Astrocyte (in vitro differentiated cells and primary cell): Measurements from ENCODE around the gene SMIM3. TPM values are rescaled to one million over a fixed set of nuclear protein-coding genes. Genes with fewer than 3 reads are reported as not detected.
A peak's percentile ranks its signal among the peaks of the same experiment; 100 is the strongest.

ENCODE experiments used
- DNase-seq: peaks from one replicate; pipeline ENCODE4 v3.0.0-alpha.2; 2010; ENCODE audit warnings: low read depth
- FAIRE-seq: peaks from 2 replicates; lab custom pipeline; 2011; peaks lifted over from hg19 to GRCh38; lab: Jason Lieb, UNC
- H2AFZ ChIP-seq: 2 replicates; pipeline ENCODE4 v1.6.0; 2012; ENCODE audit warnings: low read depth, low read length, inconsistent platforms
- H3K27ac ChIP-seq: 2 replicates; pipeline ENCODE4 v1.5.1; 2011; ENCODE audit warnings: low read depth, low read length, inconsistent platforms
- H3K27me3 ChIP-seq: 2 replicates; pipeline ENCODE4 v1.6.0; 2011; ENCODE audit warnings: low read length, inconsistent platforms; ENCODE audit not compliant: insufficient read depth
- H3K36me3 ChIP-seq: 2 replicates; pipeline ENCODE4 v1.5.1; 2011; ENCODE audit warnings: low read length, inconsistent platforms; ENCODE audit not compliant: insufficient read depth
- H3K4me1 ChIP-seq: 2 replicates; pipeline ENCODE4 v1.5.1; 2011; ENCODE audit warnings: low read length, inconsistent platforms; ENCODE audit not compliant: insufficient read depth
- H3K4me2 ChIP-seq: 2 replicates; pipeline ENCODE4 v1.6.0; 2012; ENCODE audit warnings: low read length, inconsistent platforms
- H3K4me3 ChIP-seq: 2 replicates; pipeline ENCODE4 v1.5.1; 2011; ENCODE audit warnings: low read depth, mild to moderate bottlenecking, low read length, inconsistent platforms; ENCODE audit not compliant: insufficient read depth
- H3K79me2 ChIP-seq: 2 replicates; pipeline ENCODE4 v1.6.0; 2012; ENCODE audit warnings: mild to moderate bottlenecking, low read length, inconsistent platforms; ENCODE audit not compliant: insufficient read depth
- H3K9ac ChIP-seq: 2 replicates; pipeline ENCODE4 v1.6.0; 2012; ENCODE audit warnings: mild to moderate bottlenecking, low read length, inconsistent platforms
- H3K9me3 ChIP-seq: 2 replicates; pipeline ENCODE4 v1.5.1; 2012; ENCODE audit warnings: low read depth, mild to moderate bottlenecking, low read length, inconsistent platforms; ENCODE audit not compliant: insufficient read depth
- H4K20me1 ChIP-seq: 2 replicates; pipeline ENCODE4 v1.6.0; 2012; ENCODE audit warnings: low read length, inconsistent platforms; ENCODE audit not compliant: insufficient read depth
- H3K27ac Mint-ChIP-seq: one replicate; pipeline ENCODE4 v1.8.0; 2021; ENCODE audit warnings: mild to moderate bottlenecking, mixed read lengths; ENCODE audit not compliant: unreplicated experiment
- H3K27me3 Mint-ChIP-seq: one replicate; pipeline ENCODE4 v1.8.0; 2021; ENCODE audit warnings: low read depth, mixed read lengths; ENCODE audit not compliant: unreplicated experiment
- H3K36me3 Mint-ChIP-seq: one replicate; pipeline ENCODE4 v1.8.0; 2021; ENCODE audit warnings: low read depth, mixed read lengths; ENCODE audit not compliant: unreplicated experiment
- H3K4me1 Mint-ChIP-seq: one replicate; pipeline ENCODE4 v1.8.0; 2021; ENCODE audit warnings: low read depth, mixed read lengths; ENCODE audit not compliant: unreplicated experiment
- H3K4me3 Mint-ChIP-seq: one replicate; pipeline ENCODE4 v1.8.0; 2021; ENCODE audit warnings: mild to moderate bottlenecking, moderate library complexity, mixed read lengths; ENCODE audit not compliant: unreplicated experiment
- H3K9me3 Mint-ChIP-seq: one replicate; pipeline ENCODE4 v1.8.0; 2021; ENCODE audit warnings: mild to moderate bottlenecking, mixed read lengths; ENCODE audit not compliant: unreplicated experiment
- EZH2 ChIP-seq: IDR thresholded peaks from 2 replicates; pipeline ENCODE4 v1.6.1; 2012; ENCODE audit warnings: mild to moderate bottlenecking, low read length, inconsistent platforms; ENCODE audit not compliant: insufficient read depth
- total RNA-seq: library from RNA; stranded (reverse); gene quantifications from 2 replicates; pipeline ENCODE4 v1.2.1, GENCODE V29; 2021
- TF ChIP-seq, protein P1 (sequence below): IDR thresholded peaks from 2 replicates; pipeline ENCODE4 v1.5.1; 2011; ENCODE audit warnings: low read depth, mild to moderate bottlenecking, inconsistent platforms, low read length, moderate library complexity; ENCODE audit not compliant: insufficient read depth

The SMIM3 gene
- total RNA-seq, 1 donor from 2014 or later = 16.7 TPM

- H3K79me2 ChIP-seq = peaks cover 26% of the 10 kb centered on the region
- Mint-ChIP-seq H3K27ac (no peak overlapping the region), H3K27me3 (no peaks in the 10 kb centered on the region), H3K4me1 (peaks cover 21% of the 10 kb centered on the region), H3K4me3 (no peak overlapping the region), H3K9me3 (peaks cover 2% of the 10 kb centered on the region), H3K36me3 (peaks cover 18% of the 10 kb centered on the region)
- H3K36me3 ChIP-seq = peaks cover 7% of the 10 kb centered on the region
- no peak overlapping the region for H3K4me3 ChIP-seq
- H3K4me1 ChIP-seq = peaks cover 14% of the 10 kb centered on the region
- DNase-seq (no peak), FAIRE-seq (no peak)
- no peak overlapping the region for H3K27ac ChIP-seq
- TF ChIP-seq, protein P1, sequence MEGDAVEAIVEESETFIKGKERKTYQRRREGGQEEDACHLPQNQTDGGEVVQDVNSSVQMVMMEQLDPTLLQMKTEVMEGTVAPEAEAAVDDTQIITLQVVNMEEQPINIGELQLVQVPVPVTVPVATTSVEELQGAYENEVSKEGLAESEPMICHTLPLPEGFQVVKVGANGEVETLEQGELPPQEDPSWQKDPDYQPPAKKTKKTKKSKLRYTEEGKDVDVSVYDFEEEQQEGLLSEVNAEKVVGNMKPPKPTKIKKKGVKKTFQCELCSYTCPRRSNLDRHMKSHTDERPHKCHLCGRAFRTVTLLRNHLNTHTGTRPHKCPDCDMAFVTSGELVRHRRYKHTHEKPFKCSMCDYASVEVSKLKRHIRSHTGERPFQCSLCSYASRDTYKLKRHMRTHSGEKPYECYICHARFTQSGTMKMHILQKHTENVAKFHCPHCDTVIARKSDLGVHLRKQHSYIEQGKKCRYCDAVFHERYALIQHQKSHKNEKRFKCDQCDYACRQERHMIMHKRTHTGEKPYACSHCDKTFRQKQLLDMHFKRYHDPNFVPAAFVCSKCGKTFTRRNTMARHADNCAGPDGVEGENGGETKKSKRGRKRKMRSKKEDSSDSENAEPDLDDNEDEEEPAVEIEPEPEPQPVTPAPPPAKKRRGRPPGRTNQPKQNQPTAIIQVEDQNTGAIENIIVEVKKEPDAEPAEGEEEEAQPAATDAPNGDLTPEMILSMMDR = no peak
- TF ChIP-seq EZH2 = no peak
- H3K9me3 ChIP-seq = no peaks in the 10 kb centered on the region
- H3K9ac ChIP-seq = no peak overlapping the region
- H3K4me2 ChIP-seq = no peak overlapping the region
- no peak overlapping the region for H2AFZ ChIP-seq
- H3K27me3 ChIP-seq = no peaks in the 10 kb centered on the region
- peaks cover 7% of the 10 kb centered on the region for H4K20me1 ChIP-seq
Observed at GRCh38 chr5:150794927-150795326, 16.4 kb downstream of the SMIM3 start.

DNA sequence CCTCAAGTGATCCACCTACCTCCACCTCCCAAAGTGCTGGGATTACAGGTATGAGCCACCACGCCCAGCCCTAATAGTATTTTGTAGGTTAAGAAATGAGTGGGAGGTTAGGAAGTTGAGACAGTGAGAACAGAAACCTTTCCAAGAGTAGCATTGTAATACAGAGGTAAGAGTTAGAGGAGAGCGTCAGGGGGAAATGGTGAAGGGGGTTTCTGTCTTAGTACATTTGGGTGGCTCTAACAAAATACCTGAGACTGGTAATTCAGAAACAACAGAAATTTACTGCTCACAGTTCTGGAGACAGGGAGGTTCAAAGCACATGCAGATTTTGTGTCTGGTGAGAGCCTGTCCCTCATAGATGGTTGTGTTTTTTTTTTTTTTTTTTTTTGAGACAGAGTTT, 18.8 kb downstream of the SMIM3 start:
- Mint-ChIP-seq H3K4me3 (no peak overlapping the region), H3K9me3 (peaks cover 2% of the 10 kb centered on the region), H3K27ac (peak overlapping the region; percentile 42), H3K36me3 (peaks cover 18% of the 10 kb centered on the region), H3K4me1 (no peaks in the 10 kb centered on the region), H3K27me3 (no peaks in the 10 kb centered on the region)
- Histone ChIP-seq H3K79me2 (peaks cover 14% of the 10 kb centered on the region), H3K9me3 (no peaks in the 10 kb centered on the region), H3K4me1 (no peaks in the 10 kb centered on the region), H3K27me3 (no peaks in the 10 kb centered on the region), H3K4me3 (no peak overlapping the region), H3K4me2 (no peak overlapping the region), H3K9ac (no peak overlapping the region), H2AFZ (no peak overlapping the region), H3K27ac (no peak overlapping the region), H4K20me1 (peaks cover 7% of the 10 kb centered on the region), H3K36me3 (peaks cover 7% of the 10 kb centered on the region)
- DNase-seq (no peak), FAIRE-seq (no peak)
- no peak for TF ChIP-seq EZH2

DNA sequence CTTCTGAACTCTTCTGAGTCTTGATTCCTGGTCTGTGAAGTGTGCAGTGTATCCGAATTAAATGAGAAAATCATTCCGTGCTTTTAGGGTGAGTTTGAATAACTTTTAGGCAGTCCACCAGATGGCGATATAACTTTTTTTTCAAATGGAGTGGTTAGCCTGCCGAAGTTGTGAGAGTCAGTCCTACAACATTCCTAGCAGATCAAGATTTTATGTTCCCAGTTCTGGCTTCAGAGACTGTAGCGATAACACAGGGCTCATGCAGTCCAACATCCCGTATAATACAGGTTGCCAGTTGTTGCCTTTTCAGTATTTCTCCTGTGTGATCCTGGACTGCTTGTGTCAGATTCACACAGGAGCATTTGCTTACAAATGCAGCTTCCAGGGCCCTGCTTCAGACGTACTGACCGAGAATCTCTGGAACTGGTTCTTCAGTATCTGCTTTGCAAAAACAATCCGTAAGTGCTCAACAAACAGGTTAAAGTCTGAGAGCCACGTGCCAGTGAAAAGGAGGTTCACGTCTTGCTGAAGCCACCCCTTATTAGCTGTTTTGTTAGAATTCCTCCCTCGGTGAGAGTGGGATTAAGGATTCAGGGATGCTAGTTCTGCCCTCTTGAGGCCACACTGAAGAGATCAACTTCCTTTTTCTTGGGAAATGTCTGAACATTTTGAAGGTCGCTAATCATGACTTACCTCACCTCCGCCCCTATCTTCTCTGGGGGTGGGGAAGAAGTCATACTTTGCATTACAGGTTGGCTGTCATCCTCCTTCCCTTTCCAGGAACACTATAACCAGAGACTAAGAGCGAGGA, 22.8 kb downstream of the SMIM3 start:
- no peaks in the 10 kb centered on the region for H3K9me3 ChIP-seq
- H3K4me1 Mint-ChIP-seq = no peaks in the 10 kb centered on the region
- H3K79me2 ChIP-seq = no peaks in the 10 kb centered on the region
- no peak overlapping the region for H3K27ac ChIP-seq
- peak overlapping the region; percentile 81 for H3K4me2 ChIP-seq
- DNase-seq (peak; percentile 39), FAIRE-seq (peak; percentile 93)
- H3K9ac ChIP-seq = peak overlapping the region; percentile 51
- TF ChIP-seq, protein P1 = peak; percentile 29
- no peak for TF ChIP-seq EZH2
- H2AFZ ChIP-seq = peak overlapping the region; percentile 72
- H4K20me1 ChIP-seq = no peaks in the 10 kb centered on the region
- H3K4me1 ChIP-seq = no peaks in the 10 kb centered on the region
- peak overlapping the region; percentile 51 for H3K27ac Mint-ChIP-seq
- H3K9me3 Mint-ChIP-seq = peaks cover 1% of the 10 kb centered on the region
- H3K27me3 ChIP-seq = no peaks in the 10 kb centered on the region
- peaks cover 4% of the 10 kb centered on the region for H3K36me3 ChIP-seq
- H3K36me3 Mint-ChIP-seq = peaks cover 12% of the 10 kb centered on the region
- peak overlapping the region; percentile 32 for H3K4me3 ChIP-seq
- H3K27me3 Mint-ChIP-seq = peaks cover 3% of the 10 kb centered on the region
- H3K4me3 Mint-ChIP-seq = peak overlapping the region; percentile 73
